Airway epithelial cell (primary cell): ENCODE results near the gene PTDSS2. TPM values are rescaled to one million over a fixed set of nuclear protein-coding genes. Genes with fewer than 3 reads are reported as not detected.

ENCODE experiments used
- total RNA-seq: library from RNA; depleted of rRNA; stranded (reverse); fragments of >200 nt; gene quantifications from 2 replicates; pipeline ENCODE4 v1.2.3, GENCODE V29; 2015

PTDSS2 gene
- 61.4 and 62.0 TPM in 2 replicates for total RNA-seq

GRCh38 chr11:449889-450808 lies at the start of gene PTDSS2:
TSS of gene PTDSS2 (plus strand) at chr11:450279. CDS start at chr11:450456, 177 bp downstream.

GRCh38 chr11:441418-442274 lies 8.4 kb upstream of the PTDSS2 start, which contains the start of gene ANO9:
TSS of gene ANO9 (minus strand) at chr11:442011. CDS start at chr11:441926, 85 bp downstream.

GRCh38 chr11:506995-507726 lies 57.1 kb downstream of the PTDSS2 start, which contains the start of gene RNH1:
TSS of gene RNH1 (minus strand) at chr11:507242. CDS start at chr11:502162, 5,080 bp downstream.

GRCh38 chr11:535519-536454 lies 85.7 kb downstream of the PTDSS2 start, which contains the start of gene HRAS:
TSS of gene HRAS (minus strand) at chr11:535576.

GRCh38 chr11:536841-537621 lies 87.0 kb downstream of the PTDSS2 start, which contains the start of gene LRRC56:
TSS of gene LRRC56 (plus strand) at chr11:537527. CDS start at chr11:540685, 3,158 bp downstream.

Other genes with a start within 250 kb of the PTDSS2 start
- gene BET1L, start 242.9 kb upstream of the PTDSS2 start, total RNA-seq = 18.5 and 21.2 TPM in 2 replicates
- gene RIC8A, start 242.6 kb upstream of the PTDSS2 start, total RNA-seq = 92.7 and 101 TPM in 2 replicates
- gene SIRT3, start 213.9 kb upstream of the PTDSS2 start, total RNA-seq = 10.2 and 17.4 TPM in 2 replicates
- 203 and 237 TPM in 2 replicates for gene PSMD13, start 213.3 kb upstream of the PTDSS2 start, total RNA-seq
- not detected in 2 replicates for gene NLRP6, start 171.9 kb upstream of the PTDSS2 start, total RNA-seq
- gene PGGHG, start 161.2 kb upstream of the PTDSS2 start, total RNA-seq = 3.7 and 4.0 TPM in 2 replicates
- not detected in 2 replicates for gene IFITM5, start 150.8 kb upstream of the PTDSS2 start, total RNA-seq
- 15.2 and 17.1 TPM in 2 replicates for gene IFITM2, start 142.5 kb upstream of the PTDSS2 start, total RNA-seq
- 16.4 and 26.9 TPM in 2 replicates for gene IFITM1, start 136.2 kb upstream of the PTDSS2 start, total RNA-seq
- gene IFITM3, start 129.4 kb upstream of the PTDSS2 start, total RNA-seq = 57.6 and 138 TPM in 2 replicates
- gene B4GALNT4, start 80.8 kb upstream of the PTDSS2 start, total RNA-seq = 43.2 and 82.5 TPM in 2 replicates
- 520 and 527 TPM in 2 replicates for gene PKP3, start 56.1 kb upstream of the PTDSS2 start, total RNA-seq
- 11.2 and 15.7 TPM in 2 replicates for gene SIGIRR, start 35.3 kb upstream of the PTDSS2 start, total RNA-seq
- gene ANO9, start 8.3 kb upstream of the PTDSS2 start, total RNA-seq = 10.5 and 18.0 TPM in 2 replicates
- gene RNH1, start 57.0 kb downstream of the PTDSS2 start, total RNA-seq = 293 and 326 TPM in 2 replicates
- 123 and 134 TPM in 2 replicates for gene HRAS, start 85.3 kb downstream of the PTDSS2 start, total RNA-seq
- 0.23 and 0.56 TPM in 2 replicates for gene LRRC56, start 87.2 kb downstream of the PTDSS2 start, total RNA-seq
- 0.56 and 1.7 TPM in 2 replicates for gene LMNTD2, start 110.5 kb downstream of the PTDSS2 start, total RNA-seq
- gene RASSF7, start 110.7 kb downstream of the PTDSS2 start, total RNA-seq = 82.9 and 90.5 TPM in 2 replicates
- gene PHRF1, start 126.2 kb downstream of the PTDSS2 start, total RNA-seq = 26.3 and 30.6 TPM in 2 replicates
- gene IRF7, start 165.7 kb downstream of the PTDSS2 start, total RNA-seq = 6.9 and 12.0 TPM in 2 replicates
- gene CDHR5, start 174.7 kb downstream of the PTDSS2 start, total RNA-seq = not detected in 2 replicates
- gene SCT, start 176.9 kb downstream of the PTDSS2 start, total RNA-seq = not detected in 2 replicates
- gene DRD4, start 187.0 kb downstream of the PTDSS2 start, total RNA-seq = not detected in 2 replicates
- 24.2 and 27.1 TPM in 2 replicates for gene DEAF1, start 244.9 kb downstream of the PTDSS2 start, total RNA-seq
- gene TMEM80, start 245.5 kb downstream of the PTDSS2 start, total RNA-seq = 18.9 and 28.6 TPM in 2 replicates